GM18861 (cell line): ENCODE results near the gene AUTS2.
A peak's percentile ranks its signal among the peaks of the same experiment; 100 is the strongest.

Experiments
- ATAC-seq: cut with Tn5 transposase; IDR thresholded peaks from one replicate; pipeline ENCODE4 v1.9.1; 2021; ENCODE audit not compliant: unreplicated experiment

AUTS2 gene

GRCh38 chr7:69714886-69715576 lies 116.8 kb downstream of the AUTS2 start:
- ATAC-seq, result no peak

- ATAC-seq, result no peak
Measured at GRCh38 chr7:69717221-69717620, 118.9 kb downstream of the AUTS2 start.

GRCh38 chr7:69719717-69720116 lies 121.4 kb downstream of the AUTS2 start:
- no peak for ATAC-seq

GRCh38 chr7:69722843-69723242 lies 124.6 kb downstream of the AUTS2 start:
- ATAC-seq, result no peak

- ATAC-seq, result no peak
Measured at GRCh38 chr7:69723663-69724062, 125.4 kb downstream of the AUTS2 start.

GRCh38 chr7:69728304-69728703 lies 130.0 kb downstream of the AUTS2 start:
- no peak for ATAC-seq

GRCh38 chr7:69732203-69732602 lies 133.9 kb downstream of the AUTS2 start:
- no peak for ATAC-seq

GRCh38 chr7:69735582-69735981 lies 137.3 kb downstream of the AUTS2 start:
- no peak for ATAC-seq

GRCh38 chr7:69736126-69736810 lies 138.0 kb downstream of the AUTS2 start:
- no peak for ATAC-seq

- ATAC-seq, result peak; percentile 56
Measured at GRCh38 chr7:69738396-69738951, 140.2 kb downstream of the AUTS2 start.

- peak; percentile 80 for ATAC-seq
Measured at GRCh38 chr7:69739190-69739589, 140.9 kb downstream of the AUTS2 start.

- no peak for ATAC-seq
Measured at GRCh38 chr7:69739931-69740431, 141.7 kb downstream of the AUTS2 start.

- no peak for ATAC-seq
Measured at GRCh38 chr7:69742237-69742636, 144.0 kb downstream of the AUTS2 start.

- ATAC-seq, result no peak
Measured at GRCh38 chr7:69743436-69743835, 145.2 kb downstream of the AUTS2 start.

- ATAC-seq, result no peak
Measured at GRCh38 chr7:69744026-69744425, 145.8 kb downstream of the AUTS2 start.

GRCh38 chr7:69746383-69746782 lies 148.1 kb downstream of the AUTS2 start:
- no peak for ATAC-seq

GRCh38 chr7:69747144-69747543 lies 148.9 kb downstream of the AUTS2 start:
- ATAC-seq, result no peak

- no peak for ATAC-seq
Measured at GRCh38 chr7:69748530-69748929, 150.3 kb downstream of the AUTS2 start.

GRCh38 chr7:69749372-69749979 lies 151.2 kb downstream of the AUTS2 start:
- no peak for ATAC-seq

GRCh38 chr7:69749994-69750393 lies 151.7 kb downstream of the AUTS2 start:
- ATAC-seq, result no peak

- ATAC-seq, result no peak
Measured at GRCh38 chr7:69751026-69751425, 152.8 kb downstream of the AUTS2 start.

- no peak for ATAC-seq
Measured at GRCh38 chr7:69753981-69754380, 155.7 kb downstream of the AUTS2 start.
